A549 (cell line): Measurements from ENCODE around the gene AP3B2. TPM values are rescaled to one million over a fixed set of nuclear protein-coding genes. Genes with fewer than 3 reads are reported as not detected.

Experiments
- ATAC-seq, 2 experiments: fragments of 200-7000 bp in 1 of 2; fragments of >200 bp in 1 of 2; cut with Nextera tagmentation in 1 of 2; cut with Tn5 transposase in 1 of 2; 3 replicates each; pipeline versions ENCODE4 v1.8.0 to v1.9.1; 2018 to 2020; ENCODE audit warnings: mild to moderate bottlenecking in 1 of 2, moderate library complexity in 1 of 2
- CTCF ChIA-PET: fragments of 300-600 bp; sonication (Branson Sonifier 250); formaldehyde crosslinking; extraction: SDS; loops from one replicate; lab custom pipeline; 2021; ENCODE audit warnings: antibody characterized with exemption, inconsistent platforms; lab: Yijun Ruan, JAX
- POLR2A ChIA-PET: fragments of 350-600 bp; formaldehyde crosslinking; extraction: SDS; loops from one replicate; lab custom pipeline; 2021; ENCODE audit warnings: antibody characterized with exemption, inconsistent platforms; lab: Yijun Ruan, JAX
- DNase-seq, 2 experiments: peaks; one replicate each; pipeline versions ENCODE4 v3.0.0 to v3.0.0-alpha.2; 2011 to 2016; ENCODE audit warnings: low read depth in 1 of 2, low spot score in 1 of 2
- FAIRE-seq: peaks from 2 replicates; lab custom pipeline; 2011; peaks lifted over from hg19 to GRCh38; lab: Jason Lieb, UNC
- H3K27ac ChIP-seq, 2 experiments: fragments of >200 bp; sonication (Bioruptor Twin); formaldehyde crosslinking; 3 replicates each; pipeline ENCODE4 v1.5.1; 2016 to 2017
- H3K4me1 ChIP-seq: fragments of >200 bp; sonication (Bioruptor Twin); formaldehyde crosslinking; 3 replicates; pipeline ENCODE4 v1.6.1; 2016
- H3K4me2 ChIP-seq: fragments of >200 bp; sonication (Bioruptor Twin); formaldehyde crosslinking; 3 replicates; pipeline ENCODE4 v1.6.1; 2016
- H3K4me3 ChIP-seq: fragments of >200 bp; sonication (Bioruptor Twin); formaldehyde crosslinking; 3 replicates; pipeline ENCODE4 v1.5.1; 2016
- H3K9me3 ChIP-seq: fragments of >200 bp; sonication (Bioruptor Twin); formaldehyde crosslinking; 3 replicates; pipeline ENCODE4 v1.6.1; 2016
- BCL3 ChIP-seq: fragments of >200 bp; sonication (Bioruptor Twin); formaldehyde crosslinking; IDR thresholded peaks from 3 replicates; pipeline ENCODE4 v1.6.1; 2016
- CBX2 ChIP-seq: fragments of 200-600 bp; sonication (generic); IDR thresholded peaks from 2 replicates; pipeline ENCODE4 v1.6.1; 2016; ENCODE audit warnings: low read depth, mild to moderate bottlenecking, borderline replicate concordance
- CBX8 ChIP-seq: fragments of 200-600 bp; sonication (generic); IDR thresholded peaks from 2 replicates; pipeline ENCODE4 v1.6.1; 2016
- CHD2 ChIP-seq: fragments of 150-350 bp; IDR thresholded peaks from 2 replicates; pipeline ENCODE4 v1.6.1; 2014; ENCODE audit warnings: low read length; ENCODE audit not compliant: partially characterized antibody
- CHD4 ChIP-seq: fragments of 200-600 bp; sonication (generic); IDR thresholded peaks from 2 replicates; pipeline ENCODE4 v1.6.1; 2016; ENCODE audit warnings: antibody characterized with exemption, mild to moderate bottlenecking, borderline replicate concordance
- CTCF ChIP-seq: fragments of >200 bp; sonication (Bioruptor Twin); formaldehyde crosslinking; IDR thresholded peaks from 3 replicates; pipeline ENCODE4 v1.5.1; 2016
- ELK1 ChIP-seq: fragments of 150-350 bp; IDR thresholded peaks from 2 replicates; pipeline ENCODE4 v1.6.1; 2014; ENCODE audit warnings: low read depth, mild to moderate bottlenecking, low read length
- ESRRA ChIP-seq: fragments of 150-350 bp; IDR thresholded peaks from 2 replicates; pipeline ENCODE4 v1.6.1; 2014; ENCODE audit warnings: mild to moderate bottlenecking, low read length, borderline replicate concordance
- FOSB ChIP-seq: fragments of 250-450 bp; sonication (Bioruptor Pico); IDR thresholded peaks from 2 replicates; pipeline ENCODE4 v1.5.0; 2020; ENCODE audit warnings: mild to moderate bottlenecking, moderate library complexity
- HES2 ChIP-seq: fragments of >200 bp; sonication (Bioruptor Twin); formaldehyde crosslinking; IDR thresholded peaks from 2 replicates; pipeline ENCODE4 v1.6.1; 2016
- HMGXB4 ChIP-seq: fragments of 250-450 bp; sonication (Bioruptor Pico); IDR thresholded peaks from 2 replicates; pipeline ENCODE4 v1.5.0; 2021; ENCODE audit warnings: mild to moderate bottlenecking, moderate library complexity, borderline replicate concordance
- HOXA7 ChIP-seq: fragments of 250-450 bp; sonication (Bioruptor Pico); IDR thresholded peaks from 2 replicates; pipeline ENCODE4 v1.5.0; 2020; ENCODE audit warnings: mild to moderate bottlenecking, moderate library complexity
- JUN ChIP-seq, 2 experiments: fragments of >200 bp; sonication (Bioruptor Twin); formaldehyde crosslinking; IDR thresholded peaks; 2 replicates in 1 of 2; 3 replicates in 1 of 2; pipeline ENCODE4 v1.6.1; 2016 to 2017
- KDM1A ChIP-seq: fragments of 200-600 bp; sonication (generic); IDR thresholded peaks from 2 replicates; pipeline ENCODE4 v1.6.1; 2016; ENCODE audit warnings: low read depth, mild to moderate bottlenecking
- MAZ ChIP-seq: fragments of 150-350 bp; IDR thresholded peaks from 2 replicates; pipeline ENCODE4 v1.6.1; 2014; ENCODE audit warnings: antibody characterized with exemption, low read depth, low read length, borderline replicate concordance
- NFE2L2 ChIP-seq: fragments of 150-350 bp; conservative IDR thresholded peaks from 2 replicates; pipeline ENCODE4 v1.6.1; 2014; ENCODE audit warnings: low read length
- PHF8 ChIP-seq: fragments of 200-600 bp; sonication (generic); IDR thresholded peaks from 2 replicates; pipeline ENCODE4 v1.6.1; 2016; ENCODE audit warnings: low read depth, mild to moderate bottlenecking, antibody characterized with exemption, moderate library complexity, borderline replicate concordance
- POLR2A ChIP-seq: IDR thresholded peaks from 2 replicates; pipeline ENCODE4 v1.6.1; 2012; ENCODE audit warnings: mild to moderate bottlenecking, low read length
- RAD21 ChIP-seq, 2 experiments: fragments of >200 bp in 1 of 2; sonication (Bioruptor Twin) in 1 of 2; formaldehyde crosslinking in 1 of 2; IDR thresholded peaks in 1 of 2; conservative IDR thresholded peaks in 1 of 2; 2 replicates in 1 of 2; 3 replicates in 1 of 2; pipeline ENCODE4 v1.6.1; 2012 to 2018; ENCODE audit warnings: inconsistent platforms in 1 of 2
- RARB ChIP-seq: fragments of 250-450 bp; sonication (Bioruptor Pico); IDR thresholded peaks from 2 replicates; pipeline ENCODE4 v1.8.0; 2021; ENCODE audit warnings: mild to moderate bottlenecking, moderate library complexity
- RCOR1 ChIP-seq: fragments of 150-350 bp; IDR thresholded peaks from 2 replicates; pipeline ENCODE4 v1.6.1; 2014; ENCODE audit warnings: antibody characterized with exemption, low read length, low read depth
- RFX5 ChIP-seq: fragments of 450-650 bp; IDR thresholded peaks from 2 replicates; pipeline ENCODE4 v1.7.1; 2014; ENCODE audit warnings: antibody characterized with exemption, mild to moderate bottlenecking, moderate library complexity
- RNF2 ChIP-seq: fragments of 200-600 bp; sonication (generic); IDR thresholded peaks from 2 replicates; pipeline ENCODE4 v1.6.1; 2016; ENCODE audit warnings: low read depth, mild to moderate bottlenecking, antibody characterized with exemption, moderate library complexity, borderline replicate concordance
- SMC3 ChIP-seq: fragments of >200 bp; sonication (Bioruptor Twin); formaldehyde crosslinking; IDR thresholded peaks from 3 replicates; pipeline ENCODE4 v1.6.1; 2018; ENCODE audit warnings: inconsistent platforms
- WGBS: methylation state at CpG from one replicate; pipeline ENCODE4 v1.1.6; 2017; ENCODE audit errors: missing lambda C conversion rate; 5-methylcytosine and 5-hydroxymethylcytosine counted together
- polyA plus RNA-seq, 4 experiments: library from polyadenylated mRNA; depleted of rRNA in 3 of 4; stranded (reverse); fragments of >200 nt; fragmentation: RNase III in 1 of 4; extraction: RNeasy Plus Mini Kit Qiagen cat#74134 plus additional on column Dnase treatment in 1 of 4; gene quantifications; 2 replicates in 3 of 4; 3 replicates in 1 of 4; pipeline ENCODE4 v1.2.3, GENCODE V29; 2011 to 2017

AP3B2 gene
- polyA plus RNA-seq, 2 of the 4 experiments (the other 2 are of a cell fraction), result 0.32 to 0.68 TPM

GRCh38 chr15:82648257-82649103 is 61.2 kb downstream of the AP3B2 start (continued):
- no peak for TF ChIP-seq KDM1A
- no peak for TF ChIP-seq RAD21 (conservative IDR thresholded peaks at IDR 0.05 in 1 of 2, IDR thresholded peaks at IDR 0.05 in 1 of 2)
- TF ChIP-seq RNF2, result no peak

GRCh38 chr15:82647835-82648256 is 61.8 kb downstream of the AP3B2 start:
- Histone ChIP-seq H3K4me3 (peak overlapping the region; percentile 71), H3K9me3 (no peaks in the 10 kb centered on the region), H3K27ac (peak overlapping the region; percentile 83 to 91), H3K4me2 (peak overlapping the region; percentile 83), H3K4me1 (peaks cover 6% of the 10 kb centered on the region; the same call in 2 of the 3 replicates)
- ChIA-PET CTCF (interaction anchor here (0.8 to 1.4 kb wide), 4 partner anchors 108 to 352 kb away, joined by 3 to 4 read pairs (median 3); partner anchors contain the start of gene RPS17), POLR2A (interaction anchor here (0.9 to 1.7 kb wide), 4 partner anchors 11 to 107 kb away, joined by 3 to 19 read pairs (median 5); partner anchors contain the start of gene RPS17)
- no peak for FAIRE-seq
- peak; percentile 34; the same call in 1 of the 2 replicates for TF ChIP-seq POLR2A
- TF ChIP-seq CBX2, result no peak
- no peak for TF ChIP-seq JUN (IDR thresholded peaks at IDR 0.05)
- TF ChIP-seq PHF8, result peak; percentile 41; the same call in 1 of the 2 replicates
- no peak for TF ChIP-seq BCL3
- no peak for DNase-seq
- WGBS, result 57% methylated on average over 4 of the region's 49 CpGs
- ATAC-seq, result peak; percentile 77 to 78

GRCh38 chr15:82647045-82647834 is 62.4 kb downstream of the AP3B2 start, which contains the start of gene CPEB1:
Gene CPEB1 (minus strand): TSS chr15:82647363. CDS start chr15:82628459, 18,904 bp downstream.
- H3K4me2 ChIP-seq, result peak within 1 kb of the TSS; percentile 83
- CTCF ChIA-PET, result interaction anchor here (0.8 to 1.4 kb wide), 4 partner anchors 107 to 353 kb away, joined by 3 to 4 read pairs (median 3); partner anchors contain the start of gene RPS17
- peak; percentile 85 to 88 for ATAC-seq
- H3K4me1 ChIP-seq, result peaks cover 6% of the 10 kb centered on the region; the same call in 2 of the 3 replicates
- DNase-seq, result peak; percentile 66
- POLR2A ChIA-PET, result interaction anchor here (0.9 to 1.7 kb wide), 4 partner anchors 11 to 107 kb away, joined by 3 to 19 read pairs (median 5); partner anchors contain the start of gene RPS17
- WGBS, result 42% methylated on average over 32 of the region's 96 CpGs
- peak within 1 kb of the TSS; percentile 71 for H3K4me3 ChIP-seq
- no peaks in the 10 kb centered on the region for H3K9me3 ChIP-seq
- FAIRE-seq, result no peak
- peak within 1 kb of the TSS; percentile 83 to 91 for H3K27ac ChIP-seq
- no peak for TF ChIP-seq HES2
- TF ChIP-seq ESRRA, result no peak
- TF ChIP-seq CHD2, result no peak
- no peak for TF ChIP-seq RCOR1
- no peak for TF ChIP-seq CHD4
- TF ChIP-seq HMGXB4 (CRISPR knock-in tag), result 0 out of 2 replicates have a peak, but pooled peaks have one; percentile 46
- TF ChIP-seq CBX8, result no peak
- no peak for TF ChIP-seq HOXA7 (CRISPR knock-in tag)
- no peak for TF ChIP-seq FOSB
- no peak for TF ChIP-seq RFX5
- peak; percentile 31; the same call in 1 of the 3 replicates for TF ChIP-seq SMC3
- TF ChIP-seq KDM1A, result no peak
- TF ChIP-seq NFE2L2, result no peak
- TF ChIP-seq CTCF, result peak; percentile 35; the same call in 2 of the 3 replicates
- 0 out of 2 replicates have a peak, but pooled peaks have one; percentile 56 for TF ChIP-seq MAZ
- no peak for TF ChIP-seq RARB
- no peak for TF ChIP-seq ELK1
